Naive thymus-derived CD4-positive, alpha-beta T cell (primary cell): ENCODE measurements around the gene SNX30. TPM values are rescaled to one million over a fixed set of nuclear protein-coding genes. Genes with fewer than 3 reads are reported as not detected.

Experiments used
- ATAC-seq: fragments of 150-1000 bp; cut with Tn5 transposase; 2 replicates; pipeline ENCODE4 v1.10.0; 2021; ENCODE audit warnings: mild to moderate bottlenecking, moderate library complexity
- CTCF ChIA-PET: fragments of 350-600 bp; sonication (Branson Sonifier 250); formaldehyde crosslinking; loops from one replicate; lab custom pipeline; 2021; ENCODE audit warnings: antibody characterized with exemption; lab: Charles Lee
- POLR2A ChIA-PET: fragments of 350-600 bp; sonication (Branson Sonifier 250); formaldehyde crosslinking; loops from one replicate; lab custom pipeline; 2021; ENCODE audit warnings: antibody characterized with exemption, inconsistent platforms; lab: Charles Lee
- DNase-seq, 9 donors: peaks; one replicate each; pipeline versions ENCODE4 v3.0.0 to v3.0.0-alpha.2; 2020 to 2022; ENCODE audit warnings: mixed read lengths in 1 of 9
- H3K27ac ChIP-seq: one replicate; pipeline ENCODE4 v1.7.0; 2013; ENCODE audit warnings: mild to moderate bottlenecking, low read depth, low read length, moderate library complexity
- H3K27me3 ChIP-seq, 2 donors: one replicate each; pipeline ENCODE4 v1.7.0; 2013; ENCODE audit warnings: low read length in 2 of 2, mild to moderate bottlenecking in 2 of 2, moderate library complexity in 2 of 2; ENCODE audit not compliant: control insufficient read depth in 2 of 2, insufficient read depth in 2 of 2
- H3K36me3 ChIP-seq, 3 experiments: 1 replicate in 2 of 3; 2 replicates in 1 of 3; pipeline ENCODE4 v1.7.0; 2013; ENCODE audit warnings: low read length in 3 of 3, mild to moderate bottlenecking in 3 of 3, moderate library complexity in 1 of 3; ENCODE audit not compliant: insufficient read depth in 3 of 3, control insufficient read depth in 2 of 3
- H3K4me1 ChIP-seq, 2 donors: one replicate each; pipeline ENCODE4 v1.7.0; 2013; ENCODE audit warnings: low read length in 2 of 2, mild to moderate bottlenecking in 2 of 2, moderate library complexity in 1 of 2; ENCODE audit not compliant: control insufficient read depth in 2 of 2, insufficient read depth in 2 of 2
- H3K4me3 ChIP-seq: 2 replicates; pipeline ENCODE4 v1.7.0; 2013; ENCODE audit warnings: mild to moderate bottlenecking, low read length
- H3K9me3 ChIP-seq, 3 experiments: 1 replicate in 2 of 3; 2 replicates in 1 of 3; pipeline ENCODE4 v1.7.0; 2013; ENCODE audit warnings: low read length in 3 of 3; ENCODE audit not compliant: control insufficient read depth in 2 of 3
- H3K27ac Mint-ChIP-seq, 9 donors: one replicate each; pipeline ENCODE4 v1.8.0; 2020 to 2022; ENCODE audit warnings: mixed read lengths in 9 of 9, mild to moderate bottlenecking in 8 of 9, moderate library complexity in 5 of 9, inconsistent platforms in 2 of 9
- H3K27me3 Mint-ChIP-seq, 5 donors: one replicate each; pipeline ENCODE4 v1.8.0; 2021 to 2022; ENCODE audit warnings: mixed read lengths in 5 of 5, mild to moderate bottlenecking in 1 of 5
- H3K36me3 Mint-ChIP-seq, 5 donors: one replicate each; pipeline ENCODE4 v1.8.0; 2020 to 2022; ENCODE audit warnings: mixed read lengths in 5 of 5, mild to moderate bottlenecking in 3 of 5, inconsistent platforms in 1 of 5
- H3K4me1 Mint-ChIP-seq, 7 donors: one replicate each; pipeline ENCODE4 v1.8.0; 2020 to 2022; ENCODE audit warnings: mixed read lengths in 7 of 7, mild to moderate bottlenecking in 3 of 7, inconsistent platforms in 1 of 7
- H3K4me3 Mint-ChIP-seq, 10 donors: one replicate each; pipeline ENCODE4 v1.8.0; 2020 to 2022; ENCODE audit warnings: mild to moderate bottlenecking in 10 of 10, mixed read lengths in 10 of 10, moderate library complexity in 6 of 10, inconsistent platforms in 2 of 10
- H3K9me3 Mint-ChIP-seq, 11 donors: one replicate each; pipeline ENCODE4 v1.8.0; 2020 to 2022; ENCODE audit warnings: mixed read lengths in 11 of 11, mild to moderate bottlenecking in 4 of 11, inconsistent platforms in 1 of 11, moderate library complexity in 1 of 11
- intact Hi-C, 2 donors: fragments of 100-400 bp; cut with micrococcal nuclease; formaldehyde crosslinking; loops; one replicate each; pipeline ENCODE4 v1.15.1; 2023
- polyA plus RNA-seq, 2 donors: library from polyadenylated mRNA; unstranded; fragments of 300-500 nt; fragmentation: Illumina TruSeq; gene quantifications; one replicate each; pipeline ENCODE4 v1.2.3, GENCODE V29; 2021
- total RNA-seq, 6 experiments: library from RNA in 5 of 6; stranded (reverse) in 5 of 6; gene quantifications; 1 replicate in 5 of 6; 2 replicates in 1 of 6; pipeline ENCODE4 v1.2.3 and lab custom pipeline; 2021 to 2026

SNX30 gene
- total RNA-seq: 10 to 100 TPM in 1 of 5 experiments, 1 to 10 TPM in 4; 6.6 to 15.8 (median 9.2) TPM
- polyA plus RNA-seq: 1 to 10 TPM in 1 of 2 donors, under 1 TPM in 1; 0.98 to 1.8 TPM
- 26.7 reads per million, percentile 57 among the genes with 10 or more reads in this experiment for total RNA-seq (lab: John Stamatoyannopoulos, UW)

DNA sequence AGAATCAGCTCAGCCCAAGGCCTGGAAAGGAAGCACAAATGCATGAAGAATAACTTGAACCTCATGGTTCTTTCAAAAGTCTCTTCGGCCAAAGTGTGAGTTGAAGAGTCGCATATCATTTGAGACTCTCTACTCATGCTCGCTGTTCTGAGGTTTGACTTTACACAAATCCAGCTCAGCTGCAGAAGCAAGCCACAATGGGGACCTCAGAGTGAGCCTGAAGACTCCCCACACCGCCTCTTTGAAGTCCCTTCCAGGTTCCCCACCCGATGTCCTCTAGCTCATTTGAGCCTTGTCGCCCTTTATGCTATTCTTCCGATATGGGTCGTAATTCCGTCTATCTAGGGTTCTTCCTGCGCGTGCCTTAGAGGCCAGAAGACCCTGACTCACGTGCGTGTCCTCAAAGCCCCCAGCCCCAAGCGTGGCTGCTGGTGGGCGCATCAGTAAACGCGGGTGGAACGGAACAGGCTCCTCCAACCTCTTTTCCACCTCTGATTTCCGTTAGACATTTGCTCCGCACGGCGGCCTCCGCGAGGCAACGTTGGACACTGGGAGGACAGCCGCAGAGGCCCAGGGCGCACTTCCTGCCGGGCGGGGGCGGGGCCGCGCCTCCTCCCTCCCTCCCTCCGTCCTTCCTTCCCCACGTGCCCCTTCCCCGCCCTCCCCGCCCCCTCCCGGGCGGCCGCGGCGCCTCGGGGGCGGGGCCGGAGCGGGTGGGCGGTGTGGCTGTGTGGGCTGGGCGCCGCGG is at the start of gene SNX30:
SNX30 (plus strand) TSS at position 745 of the 748 bp plus-strand sequence. CDS start 242 bp downstream, outside the sequence.
- H3K27me3 Mint-ChIP-seq: peaks cover 0 to 4% (median 0%) of the 10 kb centered on the region in 5 donors
- Histone ChIP-seq H3K27me3 (no peaks in the 10 kb centered on the region), H3K9me3 (no peaks in the 10 kb centered on the region), H3K36me3 (peaks cover 0 to 4% (median 0%) of the 10 kb centered on the region in 3 experiments), H3K4me3 (peak within 1 kb of the TSS; percentile 70), H3K27ac (peak within 1 kb of the TSS; percentile 68), H3K4me1 (peaks cover 45 to 46% of the 10 kb centered on the region in 2 donors)
- H3K27ac Mint-ChIP-seq: peak within 1 kb of the TSS; percentile 88 to 98 (median 96)
- DNase-seq (peak; percentile 66 to 83 (median 75)), ATAC-seq (peak; percentile 94)
- ChIA-PET CTCF (interaction anchor here (0.5 to 1.1 kb wide), 4 partner anchors 21 to 43 kb away, joined by 3 to 5 read pairs (median 3); partner anchors contain the start of gene INIP), POLR2A (interaction anchor here (1.1 to 6.7 kb wide), 6 partner anchors 16 to 1119 kb away, joined by 3 to 45 read pairs (median 4); partner anchors contain the start of genes DNAJC25, INIP and KIAA1958)
- H3K9me3 Mint-ChIP-seq: no peaks in the 10 kb centered on the region
- H3K4me1 Mint-ChIP-seq: peaks cover 38 to 66% (median 60%) of the 10 kb centered on the region in 7 donors
- intact Hi-C loops: loop anchor here (1.0 to 10.0 kb wide), 15 partner anchors 32 to 1265 kb away; partner anchors contain the start of genes DNAJC25 (in 2 of the 2), INIP (in 2 of the 2), KIAA1958 (in 2 of the 2) and PTBP3 (in 2 of the 2)
- H3K36me3 Mint-ChIP-seq: peaks cover 0 to 9% (median 0%) of the 10 kb centered on the region in 5 donors
- peak within 1 kb of the TSS; percentile 88 to 94 (median 92) for H3K4me3 Mint-ChIP-seq

DNA sequence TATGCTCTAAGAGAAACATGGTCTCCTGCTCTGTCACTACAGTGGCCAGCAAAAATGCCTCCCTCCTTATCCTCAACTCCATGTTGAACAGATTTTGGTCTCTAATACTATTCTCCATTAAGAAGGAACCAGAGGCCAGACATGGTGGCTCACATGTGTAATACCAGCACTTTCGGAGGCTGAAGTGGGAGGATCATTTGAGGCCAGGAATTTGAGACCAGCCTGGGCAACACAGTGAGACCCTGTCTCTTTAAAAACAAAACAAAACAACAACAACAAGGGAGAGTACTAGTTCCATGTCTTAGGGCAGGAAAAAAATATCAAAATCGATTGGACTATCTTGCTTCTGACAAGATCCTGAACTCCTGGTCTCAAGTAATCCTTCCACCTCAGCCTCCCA is 47.3 kb upstream of the SNX30 start:
- H3K9me3 ChIP-seq: no peaks in the 10 kb centered on the region
- POLR2A ChIA-PET: no interaction called here
- H3K36me3 ChIP-seq: peaks cover 0 to 10% (median 3%) of the 10 kb centered on the region in 3 experiments
- intact Hi-C loops: no loop called here
- no peaks in the 10 kb centered on the region for H3K4me1 ChIP-seq
- no peak overlapping the region for H3K4me3 Mint-ChIP-seq
- no peaks in the 10 kb centered on the region for H3K9me3 Mint-ChIP-seq
- H3K27me3 ChIP-seq: no peaks in the 10 kb centered on the region
- H3K4me3 ChIP-seq: no peak overlapping the region
- H3K4me1 Mint-ChIP-seq: peaks cover 15 to 41% (median 32%) of the 10 kb centered on the region in 7 donors
- ATAC-seq: no peak
- no peak overlapping the region for H3K27ac ChIP-seq
- H3K36me3 Mint-ChIP-seq: peaks cover 3 to 31% (median 15%) of the 10 kb centered on the region in 5 donors
- CTCF ChIA-PET: no interaction called here
- peak overlapping the region in 3 of 9 donors; percentile 1 to 46 (median 8) for H3K27ac Mint-ChIP-seq
- DNase-seq: no peak
- no peaks in the 10 kb centered on the region for H3K27me3 Mint-ChIP-seq

- DNase-seq: no peak
- Mint-ChIP-seq H3K36me3 (peaks cover 0 to 31% (median 10%) of the 10 kb centered on the region in 5 donors), H3K4me1 (peaks cover 22 to 57% (median 40%) of the 10 kb centered on the region in 7 donors), H3K4me3 (no peak overlapping the region), H3K27me3 (no peaks in the 10 kb centered on the region), H3K9me3 (no peaks in the 10 kb centered on the region), H3K27ac (no peak overlapping the region)
- intact Hi-C loops: no loop called here
- POLR2A ChIA-PET: interaction anchor here (0.5 to 0.7 kb wide), 2 partner anchors 12 to 67 kb away, joined by 3 to 6 read pairs; no protein-coding TSS in a partner anchor
- CTCF ChIA-PET: interaction anchor here (0.7 kb wide), 1 partner anchor 112 kb away, joined by 4 read pairs; no protein-coding TSS in a partner anchor
- H3K9me3 ChIP-seq: no peaks in the 10 kb centered on the region
- ATAC-seq: no peak
- no peak overlapping the region for H3K4me3 ChIP-seq
- no peak overlapping the region for H3K27ac ChIP-seq
- H3K27me3 ChIP-seq: no peaks in the 10 kb centered on the region
- no peaks in the 10 kb centered on the region for H3K4me1 ChIP-seq
- peaks cover 0 to 6% (median 0%) of the 10 kb centered on the region in 3 experiments for H3K36me3 ChIP-seq
Measured at GRCh38 chr9:112705768-112706427, 44.7 kb upstream of the SNX30 start.

DNA sequence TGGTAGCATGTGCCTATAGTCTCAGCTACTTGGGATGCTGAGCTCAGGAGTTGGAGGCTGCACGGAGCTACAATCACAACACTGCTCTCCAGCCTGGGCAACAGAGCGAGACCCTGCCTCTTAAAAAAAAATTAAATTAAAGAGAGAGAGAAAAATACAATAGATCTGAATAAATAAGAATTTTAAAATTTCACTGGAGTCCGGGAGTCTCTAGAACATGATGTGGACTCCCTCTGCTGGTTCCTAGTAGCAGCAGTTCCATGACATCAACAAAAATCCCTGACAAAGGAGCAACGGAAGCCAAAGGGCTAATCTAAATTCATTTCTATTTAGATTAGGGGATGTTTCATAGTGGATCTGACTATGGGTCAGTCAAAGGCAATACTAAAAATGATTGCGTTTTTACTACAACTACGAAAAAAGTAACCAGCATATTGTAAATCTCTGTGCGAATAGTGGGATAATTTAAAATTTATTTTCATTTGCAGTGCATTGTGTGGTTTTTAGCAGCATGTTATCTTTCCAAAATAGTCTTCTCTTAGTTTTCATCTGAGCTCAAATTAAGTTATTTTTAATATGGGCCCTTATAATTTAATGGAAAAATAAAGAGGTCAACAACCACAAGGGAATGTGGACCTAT is 39.4 kb upstream of the SNX30 start:
- Mint-ChIP-seq H3K4me3 (no peak overlapping the region), H3K27ac (no peak overlapping the region), H3K27me3 (no peaks in the 10 kb centered on the region), H3K9me3 (peaks cover 0 to 8% (median 0%) of the 10 kb centered on the region in 11 donors), H3K36me3 (peaks cover 18 to 40% (median 23%) of the 10 kb centered on the region in 5 donors), H3K4me1 (peaks cover 25 to 70% (median 46%) of the 10 kb centered on the region in 7 donors)
- ChIA-PET POLR2A (no interaction called here), CTCF (no interaction called here)
- no peaks in the 10 kb centered on the region for H3K27me3 ChIP-seq
- intact Hi-C loops: loop anchor here in 1 of 2 donors (10.0 kb wide), 1 partner anchor 616 kb away; no protein-coding TSS in a partner anchor
- no peak for ATAC-seq
- no peak for DNase-seq
- no peak overlapping the region for H3K27ac ChIP-seq
- H3K4me3 ChIP-seq: no peak overlapping the region
- peaks cover 0 to 10% (median 8%) of the 10 kb centered on the region in 3 experiments for H3K36me3 ChIP-seq
- H3K9me3 ChIP-seq: no peaks in the 10 kb centered on the region
- peaks cover 0 to 5% of the 10 kb centered on the region in 2 donors for H3K4me1 ChIP-seq

DNA sequence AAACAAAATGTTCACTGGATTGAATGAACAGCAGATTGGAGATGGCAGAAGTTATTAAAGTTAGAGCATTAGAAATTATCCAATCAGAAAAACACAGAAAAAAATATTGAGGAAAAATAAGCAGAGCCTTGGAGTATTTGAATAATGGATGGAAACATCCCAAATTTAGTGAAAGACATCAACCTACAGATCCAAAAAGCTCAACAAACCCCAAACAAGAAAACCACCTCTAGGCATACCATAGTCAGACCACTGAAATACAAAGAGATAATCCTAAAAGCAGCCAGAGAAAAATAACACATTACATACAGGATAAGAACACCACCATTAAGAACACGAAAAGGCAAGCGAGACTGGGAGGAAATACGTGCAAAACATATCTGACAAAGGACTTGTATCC is 37.9 kb upstream of the SNX30 start:
- Histone ChIP-seq H3K27me3 (no peaks in the 10 kb centered on the region), H3K36me3 (peaks cover 0 to 10% (median 8%) of the 10 kb centered on the region in 3 experiments), H3K9me3 (no peaks in the 10 kb centered on the region), H3K4me3 (no peak overlapping the region), H3K27ac (no peak overlapping the region), H3K4me1 (peaks cover 10 to 11% of the 10 kb centered on the region in 2 donors)
- intact Hi-C loops: loop anchor here in 1 of 2 donors (10.0 kb wide), 1 partner anchor 618 kb away; no protein-coding TSS in a partner anchor
- POLR2A ChIA-PET: no interaction called here
- CTCF ChIA-PET: interaction anchor here (0.6 kb wide), 1 partner anchor 50 kb away, joined by 3 read pairs; no protein-coding TSS in a partner anchor
- H3K4me3 Mint-ChIP-seq: peak overlapping the region in 5 of 10 donors; percentile 1 to 27 (median 8)
- ATAC-seq: no peak
- no peaks in the 10 kb centered on the region for H3K27me3 Mint-ChIP-seq
- H3K27ac Mint-ChIP-seq: no peak overlapping the region
- H3K9me3 Mint-ChIP-seq: peaks cover 0 to 8% (median 0%) of the 10 kb centered on the region in 11 donors
- no peak for DNase-seq
- peaks cover 33 to 77% (median 54%) of the 10 kb centered on the region in 7 donors for H3K4me1 Mint-ChIP-seq
- peaks cover 17 to 36% (median 19%) of the 10 kb centered on the region in 5 donors for H3K36me3 Mint-ChIP-seq
